ENCODE measurements around the gene IL3.

The IL3 gene

GRCh38 chr5:132026516-132027008, 33.9 kb upstream of the IL3 start:
- no peak for DNase-seq

GRCh38 chr5:132027027-132027426, 33.4 kb upstream of the IL3 start:
- DNase-seq: no peak

GRCh38 chr5:132029609-132030330, 30.7 kb upstream of the IL3 start:
- no peak for DNase-seq

GRCh38 chr5:132030610-132031009, 29.8 kb upstream of the IL3 start:
- DNase-seq: no peak

GRCh38 chr5:132032196-132032595, 28.3 kb upstream of the IL3 start:
- DNase-seq: no peak

GRCh38 chr5:132033122-132033521, 27.3 kb upstream of the IL3 start:
- DNase-seq: no peak

- no peak for DNase-seq
Measured at GRCh38 chr5:132037353-132037752, 23.1 kb upstream of the IL3 start.

GRCh38 chr5:132044207-132044606, 16.2 kb upstream of the IL3 start:
- DNase-seq: no peak

- no peak for DNase-seq
Measured at GRCh38 chr5:132046880-132047299, 13.6 kb upstream of the IL3 start.

- DNase-seq: no peak
Measured at GRCh38 chr5:132049093-132049492, 11.4 kb upstream of the IL3 start.

- DNase-seq: no peak
Measured at GRCh38 chr5:132049559-132049958, 10.9 kb upstream of the IL3 start.

- DNase-seq: no peak
Measured at GRCh38 chr5:132050136-132050535, 10.3 kb upstream of the IL3 start.

GRCh38 chr5:132050661-132051552, 9.5 kb upstream of the IL3 start:
- no peak for DNase-seq

GRCh38 chr5:132052520-132052919, 7.9 kb upstream of the IL3 start:
- no peak for DNase-seq

GRCh38 chr5:132053483-132053882, 7.0 kb upstream of the IL3 start:
- no peak for DNase-seq

- no peak for DNase-seq
Measured at GRCh38 chr5:132054031-132054696, 6.3 kb upstream of the IL3 start.

GRCh38 chr5:132054697-132055440, 5.6 kb upstream of the IL3 start:
- DNase-seq: no peak

GRCh38 chr5:132055441-132055807, 5.0 kb upstream of the IL3 start:
- no peak for DNase-seq

GRCh38 chr5:132055808-132056609, 4.4 kb upstream of the IL3 start:
- no peak for DNase-seq

- no peak for DNase-seq
Measured at GRCh38 chr5:132056610-132057497, 3.6 kb upstream of the IL3 start.

Data from fibroblast of skin of abdomen (primary cell).